Activated CD8-positive, alpha-beta memory T cell treated with anti-CD3 and anti-CD28 coated beads, Interleukin-2, amount 10 ng/mL, durations not matched to agents 7 days and 5 days (primary cell): ENCODE data around the gene MBD5. TPM values are rescaled to one million over a fixed set of nuclear protein-coding genes. Genes with fewer than 3 reads are reported as not detected.

ENCODE experiments used
- ATAC-seq: fragments of 150-1000 bp; cut with Tn5 transposase; one replicate; pipeline ENCODE4 v1.10.0; 2021; ENCODE audit warnings: moderate library complexity
- CTCF ChIA-PET: fragments of 350-600 bp; sonication (Branson Sonifier 250); formaldehyde crosslinking; loops from one replicate; lab custom pipeline; 2021; ENCODE audit warnings: antibody characterized with exemption; lab: Charles Lee
- DNase-seq: peaks from one replicate; pipeline ENCODE4 v3.0.0-alpha.2; 2020
- H3K27ac Mint-ChIP-seq: one replicate; pipeline ENCODE4 v1.8.0; 2021; ENCODE audit warnings: mild to moderate bottlenecking, mixed read lengths
- H3K27me3 Mint-ChIP-seq: one replicate; pipeline ENCODE4 v1.8.0; 2021; ENCODE audit warnings: mixed read lengths
- H3K36me3 Mint-ChIP-seq: one replicate; pipeline ENCODE4 v1.8.0; 2021; ENCODE audit warnings: mild to moderate bottlenecking, mixed read lengths
- H3K4me1 Mint-ChIP-seq: one replicate; pipeline ENCODE4 v1.8.0; 2021; ENCODE audit warnings: mixed read lengths
- H3K4me3 Mint-ChIP-seq: one replicate; pipeline ENCODE4 v1.8.0; 2021; ENCODE audit warnings: mild to moderate bottlenecking, moderate library complexity, mixed read lengths
- H3K9me3 Mint-ChIP-seq: one replicate; pipeline ENCODE4 v1.8.0; 2022; ENCODE audit warnings: low read depth, mixed read lengths
- total RNA-seq, 2 experiments: library from RNA; stranded (reverse); gene quantifications; one replicate each; pipeline ENCODE4 v1.2.3, GENCODE V29; 2021

The MBD5 gene
- total RNA-seq, 2 experiments from 2014 or later = 24.6 to 44.8 TPM

- peaks cover 20% of the 10 kb centered on the region for H3K36me3 Mint-ChIP-seq
- H3K4me1 Mint-ChIP-seq = no peaks in the 10 kb centered on the region
- H3K27ac Mint-ChIP-seq = no peak overlapping the region
- H3K27me3 Mint-ChIP-seq = no peaks in the 10 kb centered on the region
- H3K9me3 Mint-ChIP-seq = peaks cover 9% of the 10 kb centered on the region
- CTCF ChIA-PET = no interaction called here
- H3K4me3 Mint-ChIP-seq = no peak overlapping the region
- ATAC-seq = no peak
- DNase-seq = no peak
Measured at GRCh38 chr2:148342086-148342485, 321.2 kb downstream of the MBD5 start.

- no peak overlapping the region for H3K4me3 Mint-ChIP-seq
- no peak overlapping the region for H3K27ac Mint-ChIP-seq
- H3K4me1 Mint-ChIP-seq = no peaks in the 10 kb centered on the region
- ATAC-seq = no peak
- peaks cover 15% of the 10 kb centered on the region for H3K36me3 Mint-ChIP-seq
- DNase-seq = no peak
- CTCF ChIA-PET = no interaction called here
- no peaks in the 10 kb centered on the region for H3K27me3 Mint-ChIP-seq
- H3K9me3 Mint-ChIP-seq = no peaks in the 10 kb centered on the region
Measured at GRCh38 chr2:148350199-148350598, 329.3 kb downstream of the MBD5 start.

DNA sequence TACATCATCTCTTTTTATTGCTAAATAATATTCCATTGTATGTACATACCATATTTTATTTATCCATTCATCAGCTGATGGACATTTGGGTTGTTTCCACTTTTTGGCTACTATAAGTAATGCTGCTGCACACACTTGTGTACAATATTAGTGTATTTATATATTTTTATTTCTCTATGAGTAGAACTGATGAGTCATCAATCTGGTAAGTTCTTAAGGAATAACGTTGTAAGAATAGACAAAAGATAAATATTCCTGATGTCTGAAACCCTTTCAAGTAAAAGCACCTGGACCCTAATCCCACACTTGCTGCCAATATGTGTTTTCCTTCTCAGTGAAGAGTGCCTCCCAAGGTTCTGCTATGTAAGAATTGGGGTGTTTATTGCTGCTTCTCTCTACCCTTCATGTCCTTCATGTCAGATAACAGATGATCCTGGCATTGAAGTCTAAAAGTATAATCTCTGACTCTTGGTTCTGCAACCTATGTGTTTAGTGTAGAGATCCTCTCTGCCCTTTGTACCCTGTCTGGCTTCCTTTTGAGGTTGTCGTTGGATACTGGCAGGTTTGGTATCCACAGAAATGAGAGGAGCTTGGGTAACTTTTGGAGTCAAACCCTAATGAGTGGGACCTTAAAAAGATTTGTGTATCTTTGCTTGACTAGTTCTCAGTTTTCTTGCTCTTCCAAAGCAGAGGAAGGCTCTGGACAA is 330.7 kb downstream of the MBD5 start:
- DNase-seq (no peak), ATAC-seq (no peak)
- Mint-ChIP-seq H3K27me3 (no peaks in the 10 kb centered on the region), H3K9me3 (no peaks in the 10 kb centered on the region), H3K27ac (no peak overlapping the region), H3K4me1 (no peaks in the 10 kb centered on the region), H3K36me3 (peaks cover 13% of the 10 kb centered on the region), H3K4me3 (no peak overlapping the region)
- CTCF ChIA-PET = no interaction called here

DNA sequence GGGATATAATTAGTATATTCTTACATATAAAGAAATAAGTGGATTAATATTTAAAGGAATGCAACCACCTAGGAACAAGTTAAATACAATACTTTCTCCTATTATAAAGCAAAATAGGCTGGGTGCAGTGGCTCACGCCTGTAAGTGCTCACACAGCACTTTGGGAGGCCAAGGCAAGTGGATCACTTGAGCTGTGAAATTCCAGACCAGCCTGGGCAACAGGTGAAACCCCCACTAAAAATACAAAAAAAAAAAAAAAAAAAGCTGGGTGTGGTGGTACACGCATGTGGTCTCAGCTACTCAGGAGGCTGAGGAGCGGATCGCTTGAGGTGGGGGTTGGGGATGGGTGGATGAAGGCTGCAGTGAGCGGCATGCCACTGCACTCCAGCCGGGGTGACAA is 337.5 kb downstream of the MBD5 start:
- Mint-ChIP-seq H3K36me3 (peaks cover 18% of the 10 kb centered on the region), H3K9me3 (no peaks in the 10 kb centered on the region), H3K27me3 (no peaks in the 10 kb centered on the region), H3K27ac (no peak overlapping the region), H3K4me1 (no peaks in the 10 kb centered on the region), H3K4me3 (no peak overlapping the region)
- DNase-seq (no peak), ATAC-seq (no peak)
- CTCF ChIA-PET = no interaction called here

DNA sequence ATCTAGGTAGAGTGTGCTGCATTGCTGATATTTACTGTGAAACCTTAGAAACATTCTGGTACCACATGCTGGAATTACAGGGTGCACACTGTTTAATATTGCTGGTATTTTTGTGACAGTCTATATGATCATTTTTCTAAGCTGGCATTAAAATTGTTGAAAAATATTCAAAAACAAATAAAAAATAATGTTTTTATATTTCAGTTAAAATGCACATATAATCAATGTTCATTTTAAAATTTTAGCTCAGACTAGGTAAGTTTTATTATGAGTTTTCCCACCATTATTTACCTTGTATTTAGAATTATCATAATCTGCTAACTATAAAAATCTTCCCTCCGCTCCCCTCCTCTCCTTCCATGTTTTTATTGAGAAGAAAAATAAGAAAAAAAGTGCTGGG is 339.8 kb downstream of the MBD5 start:
- ATAC-seq (no peak), DNase-seq (no peak)
- Mint-ChIP-seq H3K9me3 (peaks cover 7% of the 10 kb centered on the region), H3K27me3 (no peaks in the 10 kb centered on the region), H3K4me3 (no peak overlapping the region), H3K4me1 (no peaks in the 10 kb centered on the region), H3K36me3 (peaks cover 10% of the 10 kb centered on the region), H3K27ac (no peak overlapping the region)
- CTCF ChIA-PET = no interaction called here

DNA sequence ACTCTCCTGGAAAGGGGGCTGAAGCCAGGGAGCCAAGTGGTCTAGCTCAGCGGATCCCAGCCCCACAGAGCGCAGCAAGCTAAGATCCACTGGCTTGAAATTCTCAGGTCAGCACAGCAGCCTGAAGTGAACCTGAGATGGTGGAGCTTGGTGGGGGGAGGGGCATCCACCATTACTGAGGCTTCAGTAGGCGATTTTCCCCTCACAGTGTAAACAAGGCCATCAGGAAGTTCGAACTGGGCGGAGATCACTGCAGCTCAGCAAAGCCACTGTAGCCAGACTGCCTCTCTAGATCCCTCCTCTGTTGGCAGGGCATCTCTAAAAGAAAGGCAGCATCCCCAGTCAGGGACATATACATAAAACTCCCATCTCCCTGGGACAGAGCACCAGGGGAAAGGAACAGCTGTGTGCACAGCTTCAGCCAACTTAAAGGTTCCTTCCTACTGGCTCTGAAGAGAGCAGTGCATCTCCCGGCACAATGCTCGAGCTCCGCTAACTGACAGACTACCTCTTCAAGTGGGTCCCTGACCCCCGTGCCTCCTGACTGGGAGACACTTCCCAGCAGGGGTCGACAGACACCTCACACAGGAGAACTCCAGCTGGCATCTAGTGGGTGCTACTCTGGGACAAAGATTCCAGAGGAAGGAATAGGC is 341.4 kb downstream of the MBD5 start:
- no peak overlapping the region for H3K4me3 Mint-ChIP-seq
- ATAC-seq (no peak), DNase-seq (no peak)
- no peak overlapping the region for H3K27ac Mint-ChIP-seq
- CTCF ChIA-PET = no interaction called here
- peaks cover 8% of the 10 kb centered on the region for H3K36me3 Mint-ChIP-seq
- no peaks in the 10 kb centered on the region for H3K27me3 Mint-ChIP-seq
- no peaks in the 10 kb centered on the region for H3K4me1 Mint-ChIP-seq
- H3K9me3 Mint-ChIP-seq = peaks cover 7% of the 10 kb centered on the region

DNA sequence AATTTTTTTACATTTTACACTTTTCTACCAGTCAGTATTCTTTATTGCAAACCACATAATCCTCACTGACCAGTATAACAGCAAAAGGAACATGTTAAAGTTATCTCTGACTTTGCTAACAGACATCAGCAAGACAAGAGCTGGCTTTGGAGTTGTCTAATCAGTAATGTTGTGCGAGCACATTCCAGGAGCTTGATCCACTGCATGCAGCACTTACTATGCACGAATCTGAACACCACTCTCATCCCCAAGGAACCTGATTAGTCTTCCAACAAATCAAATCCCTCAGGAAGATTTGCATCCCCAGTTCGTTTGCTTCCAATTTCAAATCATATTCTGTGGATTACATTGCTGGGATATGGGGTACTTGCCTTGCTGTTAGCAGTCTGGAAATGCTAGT is 354.3 kb downstream of the MBD5 start:
- no peak overlapping the region for H3K4me3 Mint-ChIP-seq
- no peaks in the 10 kb centered on the region for H3K4me1 Mint-ChIP-seq
- DNase-seq (no peak), ATAC-seq (no peak)
- no peak overlapping the region for H3K27ac Mint-ChIP-seq
- H3K36me3 Mint-ChIP-seq = no peaks in the 10 kb centered on the region
- CTCF ChIA-PET = no interaction called here
- H3K9me3 Mint-ChIP-seq = no peaks in the 10 kb centered on the region
- H3K27me3 Mint-ChIP-seq = no peaks in the 10 kb centered on the region

DNA sequence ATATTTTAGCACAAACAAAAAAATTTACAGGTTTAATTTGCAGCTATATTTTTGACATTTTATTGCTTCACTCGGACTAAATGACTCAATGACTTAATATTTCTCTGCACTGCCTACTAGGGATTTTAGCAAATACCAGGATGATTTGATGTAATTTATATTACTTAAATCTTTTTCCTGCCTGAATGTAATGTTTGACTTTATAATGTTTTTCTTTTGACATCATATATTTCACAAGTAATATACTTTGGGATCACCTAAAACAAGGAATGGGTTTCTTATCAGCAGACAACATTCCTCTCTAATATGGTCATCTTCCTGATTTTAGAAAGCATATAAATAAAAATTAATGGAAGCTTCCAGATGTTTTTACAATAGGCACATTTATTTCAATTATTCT is 370.4 kb downstream of the MBD5 start:
- CTCF ChIA-PET = no interaction called here
- Mint-ChIP-seq H3K27me3 (no peaks in the 10 kb centered on the region), H3K4me3 (no peak overlapping the region), H3K4me1 (no peaks in the 10 kb centered on the region), H3K27ac (no peak overlapping the region), H3K36me3 (peaks cover under 1% of the 10 kb centered on the region), H3K9me3 (no peaks in the 10 kb centered on the region)
- no peak for ATAC-seq
- DNase-seq = no peak

- DNase-seq = no peak
- H3K4me3 Mint-ChIP-seq = no peak overlapping the region
- no peak overlapping the region for H3K27ac Mint-ChIP-seq
- H3K36me3 Mint-ChIP-seq = peaks cover 8% of the 10 kb centered on the region
- H3K9me3 Mint-ChIP-seq = peaks cover 2% of the 10 kb centered on the region
- CTCF ChIA-PET = interaction anchor here (0.8 kb wide), 1 partner anchor 10 kb away, joined by 3 read pairs; no protein-coding TSS in a partner anchor
- H3K4me1 Mint-ChIP-seq = peaks cover 1% of the 10 kb centered on the region
- H3K27me3 Mint-ChIP-seq = no peaks in the 10 kb centered on the region
- no peak for ATAC-seq
Measured at GRCh38 chr2:148402786-148403185, 381.9 kb downstream of the MBD5 start.

DNA sequence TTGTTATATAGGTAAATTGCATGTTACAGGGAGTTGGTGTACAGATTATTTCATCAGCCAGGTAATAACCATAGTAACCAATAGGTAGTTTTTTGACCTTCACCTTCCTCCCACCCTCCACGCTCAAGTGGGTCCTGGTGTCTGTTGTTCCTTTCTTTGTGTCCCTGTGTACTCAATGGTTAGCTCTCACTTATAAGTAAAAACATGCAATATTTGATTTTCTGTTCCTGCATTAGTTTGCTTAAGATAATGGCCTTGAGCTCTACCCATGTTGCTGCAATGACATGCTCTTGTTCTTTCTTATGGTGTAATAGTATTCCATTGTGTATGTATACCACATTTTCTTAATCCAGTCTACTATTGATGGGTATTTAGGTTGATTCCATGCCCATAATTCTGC is 390.0 kb downstream of the MBD5 start:
- no peak overlapping the region for H3K4me3 Mint-ChIP-seq
- peaks cover 2% of the 10 kb centered on the region for H3K36me3 Mint-ChIP-seq
- CTCF ChIA-PET = no interaction called here
- no peak overlapping the region for H3K27ac Mint-ChIP-seq
- no peak for DNase-seq
- no peaks in the 10 kb centered on the region for H3K4me1 Mint-ChIP-seq
- H3K27me3 Mint-ChIP-seq = no peaks in the 10 kb centered on the region
- H3K9me3 Mint-ChIP-seq = peaks cover 9% of the 10 kb centered on the region
- no peak for ATAC-seq

DNA sequence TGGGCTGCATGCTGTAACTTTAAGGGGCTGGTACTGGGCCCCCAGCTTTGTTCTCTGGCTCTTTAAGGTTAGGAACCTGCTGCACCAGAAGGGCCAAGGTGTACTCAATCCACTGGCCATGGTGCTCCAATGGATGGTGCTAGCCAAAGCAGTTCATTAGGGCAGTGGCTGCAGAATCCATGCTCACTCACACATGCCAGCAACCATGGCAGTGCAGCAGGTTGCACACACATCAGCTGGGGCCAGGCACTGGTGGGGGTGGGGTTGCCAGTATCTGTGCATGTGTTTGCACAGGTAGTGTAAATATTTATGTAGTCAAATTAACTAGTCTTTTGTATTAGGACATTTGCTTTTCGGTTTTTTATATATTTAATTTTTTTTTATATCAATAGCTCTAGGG is 395.4 kb downstream of the MBD5 start:
- CTCF ChIA-PET = no interaction called here
- no peak overlapping the region for H3K4me3 Mint-ChIP-seq
- no peak for DNase-seq
- H3K27ac Mint-ChIP-seq = no peak overlapping the region
- ATAC-seq = no peak
- no peaks in the 10 kb centered on the region for H3K27me3 Mint-ChIP-seq
- H3K36me3 Mint-ChIP-seq = peaks cover 2% of the 10 kb centered on the region
- peaks cover 9% of the 10 kb centered on the region for H3K9me3 Mint-ChIP-seq
- no peaks in the 10 kb centered on the region for H3K4me1 Mint-ChIP-seq

GRCh38 chr2:148430101-148430500 is 409.2 kb downstream of the MBD5 start:
- Mint-ChIP-seq H3K27ac (no peak overlapping the region), H3K27me3 (no peaks in the 10 kb centered on the region), H3K9me3 (peaks cover 2% of the 10 kb centered on the region), H3K4me3 (no peak overlapping the region), H3K4me1 (no peaks in the 10 kb centered on the region), H3K36me3 (no peaks in the 10 kb centered on the region)
- no peak for ATAC-seq
- no peak for DNase-seq
- CTCF ChIA-PET = no interaction called here

DNA sequence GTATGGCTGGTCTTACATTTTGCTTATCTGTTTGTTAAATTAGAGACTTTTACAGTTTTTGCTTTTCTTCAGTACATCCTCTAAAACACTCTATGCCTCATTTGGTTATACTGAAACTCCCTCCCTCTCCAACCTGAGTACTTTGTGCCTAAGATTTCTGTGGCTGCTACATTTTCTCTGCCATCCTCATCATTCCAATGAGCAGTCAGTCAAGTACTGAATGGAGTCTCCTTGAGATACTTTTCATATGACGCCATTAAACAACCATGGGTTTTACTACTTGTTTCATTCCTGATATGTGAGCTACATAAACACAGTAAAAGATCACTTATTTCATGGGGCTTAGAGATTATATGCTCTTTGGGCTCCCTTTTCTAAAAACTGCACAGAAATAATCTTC is 427.0 kb downstream of the MBD5 start:
- no peaks in the 10 kb centered on the region for H3K9me3 Mint-ChIP-seq
- no peaks in the 10 kb centered on the region for H3K36me3 Mint-ChIP-seq
- no peak overlapping the region for H3K4me3 Mint-ChIP-seq
- ATAC-seq (no peak), DNase-seq (no peak)
- CTCF ChIA-PET = no interaction called here
- no peaks in the 10 kb centered on the region for H3K4me1 Mint-ChIP-seq
- H3K27ac Mint-ChIP-seq = no peak overlapping the region
- no peaks in the 10 kb centered on the region for H3K27me3 Mint-ChIP-seq

DNA sequence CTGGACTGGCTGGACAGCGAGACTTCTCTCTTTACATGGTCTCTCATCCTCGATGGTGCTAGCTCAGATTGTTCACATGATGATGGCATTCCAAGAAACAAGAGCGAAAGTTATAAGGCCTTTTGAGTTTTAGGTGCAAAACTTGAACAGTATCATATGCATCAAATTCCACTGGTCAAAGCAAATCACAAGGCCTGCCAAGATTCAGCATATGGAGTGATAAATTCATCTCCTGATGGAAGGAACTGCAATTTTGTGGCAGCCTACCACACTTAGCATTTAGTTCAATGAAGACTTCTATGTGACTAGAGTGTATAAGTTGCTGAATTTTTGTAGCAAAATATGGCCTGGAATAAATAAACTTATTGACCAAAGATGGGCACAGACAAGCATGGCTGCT is 429.6 kb downstream of the MBD5 start:
- ATAC-seq (no peak), DNase-seq (no peak)
- H3K27me3 Mint-ChIP-seq = no peaks in the 10 kb centered on the region
- CTCF ChIA-PET = no interaction called here
- no peaks in the 10 kb centered on the region for H3K36me3 Mint-ChIP-seq
- H3K4me3 Mint-ChIP-seq = no peak overlapping the region
- H3K9me3 Mint-ChIP-seq = no peaks in the 10 kb centered on the region
- no peaks in the 10 kb centered on the region for H3K4me1 Mint-ChIP-seq
- no peak overlapping the region for H3K27ac Mint-ChIP-seq
